Amniotic epithelial cell (primary cell): Measurements from ENCODE around the gene PTPRM.

Experiments used
- DNase-seq: peaks from one replicate; pipeline ENCODE4 v3.0.0-alpha.2; 2010; ENCODE audit warnings: low read depth

The PTPRM gene

DNA sequence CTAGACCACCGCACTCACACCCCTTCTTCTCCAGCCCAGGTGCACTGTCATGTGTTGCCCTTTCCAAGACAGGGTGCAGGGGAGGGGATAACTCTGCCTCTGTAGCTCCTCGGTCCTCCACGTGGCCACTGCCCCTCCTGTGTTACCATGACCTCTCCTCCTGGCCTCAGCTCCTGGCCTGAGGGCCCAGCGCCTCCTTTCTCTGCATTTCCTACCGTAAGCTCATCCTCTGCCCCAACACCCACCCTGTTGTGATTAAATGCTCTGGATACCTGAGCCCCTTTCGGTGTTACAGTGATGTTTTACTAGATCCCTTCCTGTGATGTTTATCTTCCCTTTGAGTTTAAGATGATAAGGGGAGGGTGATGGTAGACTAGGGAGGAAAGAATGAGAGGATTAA is 242.3 kb downstream of the PTPRM start:
- no peak for DNase-seq

DNA sequence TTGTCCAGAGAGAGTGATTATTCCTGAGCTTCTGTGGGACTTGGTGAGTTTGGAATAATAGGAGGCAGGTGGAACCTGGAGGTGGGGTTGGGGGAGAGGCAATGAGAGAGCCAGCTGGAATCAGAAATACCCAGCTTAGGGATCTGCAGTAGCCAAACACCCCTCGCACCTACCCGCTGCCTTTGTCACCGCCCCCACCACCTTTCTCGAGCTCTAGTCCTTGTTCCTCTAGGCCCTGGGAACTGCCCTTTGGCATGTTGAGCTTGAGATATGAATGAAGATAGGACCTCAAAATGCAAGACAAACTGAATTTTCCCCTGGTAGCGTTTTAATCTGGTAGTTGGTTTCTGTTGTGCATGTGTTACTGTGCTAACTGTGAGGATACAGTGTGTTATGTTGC is 242.9 kb downstream of the PTPRM start:
- DNase-seq = no peak

DNA sequence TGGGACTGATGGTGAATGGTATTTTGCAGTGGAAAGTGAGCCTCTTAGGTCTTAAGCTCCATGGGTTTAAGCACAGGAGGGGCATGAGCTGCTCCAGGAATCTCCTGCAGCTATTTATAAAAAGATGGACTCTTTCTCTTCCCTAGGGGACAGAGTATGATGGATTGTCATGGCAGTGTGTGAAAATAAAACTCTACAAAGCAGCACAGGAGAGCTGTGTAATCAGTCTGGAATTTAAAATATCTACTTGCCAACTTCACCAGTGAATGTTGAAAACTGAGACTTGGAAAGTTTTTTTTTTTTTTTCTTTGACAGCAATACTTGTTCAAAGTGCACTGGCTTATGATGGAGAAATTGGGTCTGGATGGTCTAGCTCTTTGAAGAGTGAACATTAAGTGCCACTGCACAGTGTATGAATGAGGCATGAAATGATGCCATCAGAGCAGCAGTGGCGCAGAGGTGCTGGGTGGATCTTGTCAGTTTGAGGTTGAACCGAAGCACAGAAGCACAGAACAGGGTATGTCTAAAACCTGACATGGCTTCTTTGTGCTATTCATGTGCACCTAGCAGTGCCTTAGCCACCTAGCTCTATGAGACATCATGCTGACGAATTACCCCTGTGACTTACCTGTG is 245.4 kb downstream of the PTPRM start:
- DNase-seq = peak; percentile 81

DNA sequence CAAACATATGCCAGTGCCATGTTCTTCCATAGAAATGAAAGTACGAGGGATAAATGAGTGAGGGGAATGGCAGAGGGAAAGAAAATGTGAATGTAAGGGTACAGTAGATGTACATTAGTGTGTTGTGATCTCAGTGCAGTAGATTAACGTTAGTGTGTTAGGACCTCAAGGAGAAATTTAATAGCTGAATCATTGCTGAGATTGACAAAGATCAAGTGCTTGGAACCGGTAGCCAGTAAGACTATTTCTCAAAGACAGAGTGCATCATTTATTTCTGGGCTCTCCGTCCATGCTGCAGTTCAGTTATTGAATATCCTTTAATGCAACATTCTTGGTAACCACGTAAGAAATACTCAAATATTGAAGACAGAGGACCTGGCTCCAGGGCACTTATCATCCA is 246.0 kb downstream of the PTPRM start:
- DNase-seq = no peak

DNA sequence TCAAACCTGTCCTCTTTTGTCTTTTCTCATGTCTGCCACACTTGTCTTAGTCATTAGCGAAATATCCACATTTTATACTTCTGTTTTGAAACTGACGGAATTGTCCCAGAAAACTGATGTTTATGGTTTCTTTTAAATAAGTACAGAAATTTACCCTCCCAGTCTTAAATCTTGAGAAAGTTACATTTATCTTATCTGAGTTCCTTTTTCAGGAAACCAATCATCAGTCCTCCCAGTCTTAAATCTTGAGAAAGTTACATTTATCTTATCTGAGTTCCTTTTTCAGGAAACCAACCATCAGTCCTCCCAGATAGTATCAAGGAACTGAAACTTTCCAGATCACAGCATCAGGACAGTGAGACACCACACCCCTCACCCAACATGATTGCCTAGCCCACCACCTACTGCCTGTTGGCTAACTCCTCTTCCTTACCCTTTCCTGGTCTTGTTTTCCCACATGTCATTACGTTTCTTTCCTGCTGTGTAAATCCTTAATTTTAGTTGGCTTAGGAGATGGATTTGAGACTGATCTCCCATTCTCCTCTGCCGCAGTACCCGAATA is 247.7 kb downstream of the PTPRM start:
- peak; percentile 75 for DNase-seq

DNA sequence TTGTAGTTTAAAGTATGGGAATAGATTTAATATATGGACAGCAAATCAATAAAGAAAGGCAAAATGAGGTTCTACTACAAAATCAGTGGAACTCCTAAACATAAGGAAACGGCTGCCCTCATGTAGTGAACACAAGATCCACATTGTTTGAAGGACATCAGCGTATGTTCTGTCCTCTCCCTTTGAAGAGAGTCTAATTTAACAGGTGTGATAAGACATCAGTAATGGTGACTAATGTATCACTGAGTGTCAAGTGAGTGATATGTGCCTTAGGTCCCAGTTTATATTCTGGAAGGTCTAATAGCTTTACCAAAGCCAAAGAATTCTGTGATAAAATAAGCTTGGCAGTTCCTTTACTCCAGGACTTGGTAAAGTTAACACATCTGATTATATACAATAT is 248.7 kb downstream of the PTPRM start:
- DNase-seq = no peak

DNA sequence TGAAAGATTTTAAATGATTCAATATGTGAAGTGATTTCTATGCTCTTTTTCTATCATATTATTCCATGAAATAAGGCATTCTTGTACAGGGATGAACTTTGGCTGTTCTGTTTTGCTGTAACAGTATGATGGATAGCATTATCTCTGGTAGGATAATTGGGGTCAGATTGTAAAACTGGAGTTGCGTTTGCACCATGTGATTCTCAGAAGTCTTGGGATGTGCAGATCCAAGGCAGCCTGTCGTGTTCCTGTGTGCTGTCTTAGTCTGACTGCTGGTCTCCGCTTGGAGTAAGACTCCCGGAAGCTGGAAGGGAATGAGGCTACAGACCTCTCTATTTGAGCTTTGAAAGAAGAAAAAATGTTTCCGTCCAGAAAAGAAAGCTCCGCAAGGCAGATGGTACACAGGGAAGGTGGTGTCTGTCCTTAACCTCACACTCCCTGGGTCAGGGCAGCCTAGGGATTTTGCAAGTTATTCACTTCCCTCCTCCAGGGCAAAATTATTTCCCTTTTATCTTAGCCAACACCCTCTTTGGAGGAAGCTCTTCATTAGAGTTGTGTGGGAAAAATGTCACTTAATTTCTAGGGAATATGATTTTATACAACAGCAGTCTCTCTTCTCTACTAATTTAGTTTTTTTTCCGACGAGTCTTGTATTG is 250.6 kb downstream of the PTPRM start:
- peak; percentile 50 for DNase-seq

DNA sequence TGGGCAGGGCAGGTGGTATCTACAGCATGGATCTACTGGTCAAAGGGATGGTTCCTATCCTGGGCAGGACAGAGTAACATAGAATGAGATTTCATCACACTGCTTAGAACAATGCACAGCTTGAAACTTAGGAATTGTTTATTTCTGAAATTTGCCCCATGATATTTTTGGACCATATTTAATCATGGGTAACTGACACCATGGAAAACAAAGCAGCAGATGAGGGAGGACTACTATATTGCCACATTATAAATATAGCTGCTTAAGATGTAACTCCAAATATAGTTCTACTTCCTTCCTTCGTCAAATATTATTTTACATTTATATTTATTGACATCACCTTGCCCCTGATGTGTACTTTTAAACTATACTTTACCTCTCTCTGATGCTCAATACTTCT is 254.7 kb downstream of the PTPRM start:
- no peak for DNase-seq

DNA sequence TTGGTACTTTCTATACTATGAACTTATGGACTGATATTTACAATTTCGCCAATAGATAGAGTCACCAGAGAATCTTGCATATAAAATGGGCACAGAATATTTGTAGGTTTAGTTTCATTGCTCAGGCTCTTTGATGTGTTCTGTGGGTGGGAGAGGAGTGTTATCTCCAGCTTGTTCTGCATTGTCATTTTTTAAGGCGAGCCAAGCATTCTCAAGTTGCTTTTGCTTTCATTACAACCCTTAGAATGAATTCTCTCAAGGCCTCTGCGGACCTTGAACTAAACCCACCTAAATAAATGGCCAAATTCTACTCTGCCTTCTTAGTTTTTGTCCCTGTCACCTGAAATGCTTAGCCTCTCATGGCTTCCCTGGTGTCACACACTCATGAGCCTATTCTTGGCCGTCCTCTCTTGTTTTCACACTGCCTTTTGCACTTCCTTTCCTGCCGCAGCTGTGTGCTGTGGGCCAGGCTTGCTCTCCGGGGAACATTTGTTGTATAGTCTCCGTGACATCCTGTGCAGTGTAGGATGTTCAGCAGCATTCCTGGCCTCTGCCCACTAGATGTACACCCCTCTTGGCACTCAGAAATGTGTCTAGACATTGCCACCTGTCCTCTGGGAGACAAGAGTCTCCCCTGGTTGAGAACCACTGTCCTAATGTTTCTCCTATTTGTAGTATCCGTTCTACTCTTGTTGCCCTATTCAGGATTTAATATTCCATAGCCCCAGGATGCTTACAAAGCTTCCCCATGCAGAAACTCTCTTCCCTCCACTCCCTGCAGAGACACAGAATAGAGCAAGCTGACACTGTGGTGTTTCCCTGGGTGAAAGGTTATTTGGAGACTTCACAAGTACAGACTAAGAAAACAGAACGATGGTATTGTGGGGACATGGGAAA is 255.6 kb downstream of the PTPRM start:
- DNase-seq = no peak

DNA sequence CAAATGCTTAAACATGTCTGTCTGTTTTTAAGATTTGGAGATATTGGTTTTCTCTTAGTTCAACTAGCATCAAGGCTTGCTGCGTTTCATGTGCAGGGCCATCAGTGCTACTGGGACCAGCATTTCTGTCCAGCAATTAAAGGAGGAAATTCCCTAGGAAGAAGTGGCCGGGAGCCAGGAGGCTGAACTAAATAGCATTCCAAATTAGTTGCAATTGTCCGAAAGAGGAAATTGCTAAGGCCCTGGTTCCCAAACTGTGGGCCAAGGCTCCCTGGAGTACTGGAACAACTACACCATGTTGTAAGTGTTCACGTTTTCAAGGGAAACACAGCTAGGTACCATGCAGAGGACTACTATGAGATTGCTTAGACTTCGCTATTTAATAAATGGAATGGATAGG is 257.9 kb downstream of the PTPRM start:
- no peak for DNase-seq

DNA sequence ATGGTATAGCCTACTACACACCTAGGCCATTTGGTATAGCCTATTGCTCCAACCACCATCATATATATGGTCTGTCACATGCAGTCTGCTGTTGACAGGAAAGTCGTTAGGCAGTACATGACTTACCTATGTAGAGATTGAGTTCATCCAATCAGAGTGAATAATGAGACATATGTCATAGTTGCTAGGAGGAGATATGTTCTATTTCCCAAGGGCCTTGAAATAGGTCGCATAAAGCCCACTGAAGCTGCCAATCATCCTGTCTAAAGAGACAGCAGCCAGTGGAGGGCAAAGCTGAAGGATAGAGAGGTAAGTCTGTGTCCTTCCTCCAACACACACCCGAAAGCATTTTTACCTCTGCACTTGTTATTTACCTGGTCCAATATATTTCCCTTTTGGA is 263.4 kb downstream of the PTPRM start:
- DNase-seq = peak; percentile 37

DNA sequence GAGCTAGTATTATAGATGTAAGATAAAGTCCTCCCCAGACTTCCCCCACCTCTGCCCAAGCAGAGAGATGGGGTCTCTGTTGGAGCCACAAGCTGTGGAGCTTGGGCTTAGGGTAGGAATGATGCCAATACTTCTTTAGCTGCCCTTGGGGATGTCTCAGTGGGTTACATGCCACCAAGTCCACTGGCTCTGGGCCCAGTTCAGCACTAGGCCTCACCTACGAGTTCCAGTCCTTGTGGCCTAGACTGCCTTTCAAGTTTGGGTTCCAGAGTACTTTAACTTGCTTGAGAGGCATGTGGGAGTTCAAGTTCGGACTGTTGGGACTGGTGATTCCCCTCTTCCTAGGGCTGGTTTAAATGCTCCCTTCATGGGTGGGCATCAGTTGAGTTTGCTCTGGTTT is 272.4 kb downstream of the PTPRM start:
- no peak for DNase-seq

DNA sequence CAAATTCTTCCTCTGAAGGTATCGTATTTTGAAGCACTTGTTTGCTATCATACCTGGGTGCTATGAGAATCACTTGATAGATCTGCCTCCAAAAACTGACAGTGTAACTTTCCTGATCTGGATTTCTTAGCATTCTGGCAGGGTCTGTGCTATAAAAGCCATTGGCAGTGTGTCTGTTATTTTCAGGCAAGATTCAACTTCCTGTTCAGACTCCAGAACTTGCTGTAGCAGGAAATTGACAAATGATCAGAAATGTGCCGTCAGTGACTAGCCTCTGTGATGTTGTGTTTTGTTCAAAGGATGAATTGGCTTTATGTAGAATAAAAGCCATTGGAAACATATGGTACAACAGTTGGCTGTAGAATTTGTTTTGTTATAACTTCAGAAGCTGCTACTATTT is 273.3 kb downstream of the PTPRM start:
- DNase-seq = no peak

DNA sequence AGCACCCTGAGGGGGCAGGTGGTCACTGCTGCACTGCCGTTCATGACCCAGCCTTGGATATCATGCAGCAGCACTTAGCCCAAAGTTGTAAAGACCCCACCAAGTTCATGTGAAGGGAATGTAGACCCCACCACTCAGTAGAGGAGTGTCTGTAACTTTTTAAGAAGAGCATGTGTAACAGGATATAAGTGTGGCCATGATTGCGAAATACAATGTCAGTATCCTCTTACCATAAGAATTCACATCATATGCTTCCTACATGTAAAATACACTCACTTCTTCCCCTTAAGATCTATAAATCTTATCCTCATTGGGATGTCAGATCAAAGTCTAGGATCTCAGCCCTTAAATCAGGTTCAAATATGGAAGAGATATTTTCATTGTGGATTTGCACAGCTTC is 276.9 kb downstream of the PTPRM start:
- no peak for DNase-seq

DNA sequence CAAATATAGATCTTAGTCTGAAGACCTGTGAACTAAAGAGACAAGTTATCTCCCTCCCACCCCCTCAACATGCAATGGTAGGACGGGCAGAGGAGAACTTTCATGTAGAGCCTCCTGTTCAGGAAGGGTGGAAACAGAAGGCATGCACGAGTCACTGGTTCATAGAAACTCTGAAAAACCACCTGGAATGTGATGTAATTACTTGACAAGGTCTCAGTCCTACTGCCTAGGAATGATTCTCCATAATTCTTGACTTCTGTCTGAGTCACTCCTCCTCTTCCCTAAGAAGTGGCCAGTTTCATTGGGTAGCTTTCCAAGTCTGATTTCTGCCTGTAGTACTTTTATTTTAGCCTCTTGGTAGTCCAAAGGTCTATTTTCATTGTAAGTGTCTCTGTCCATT is 277.3 kb downstream of the PTPRM start:
- peak; percentile 18 for DNase-seq

DNA sequence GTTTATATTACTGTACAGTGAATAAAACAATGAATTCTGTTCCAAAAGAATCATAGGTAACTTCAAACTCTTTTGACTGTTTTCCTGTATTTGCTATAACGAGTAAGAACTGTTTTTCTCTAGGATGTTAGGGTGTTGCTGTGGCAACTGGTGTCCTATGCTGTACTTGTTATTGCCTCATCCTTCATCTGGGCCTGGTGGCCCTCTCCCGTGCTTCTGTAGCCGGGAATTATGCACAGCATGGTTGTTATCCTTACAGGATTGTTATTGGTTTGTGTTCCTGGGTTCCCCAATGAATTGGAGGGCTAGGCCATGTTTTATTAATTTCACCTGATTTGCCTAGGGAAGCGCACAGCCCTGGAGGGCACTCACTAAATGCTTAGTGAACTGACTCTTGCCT is 279.2 kb downstream of the PTPRM start:
- DNase-seq = no peak

DNA sequence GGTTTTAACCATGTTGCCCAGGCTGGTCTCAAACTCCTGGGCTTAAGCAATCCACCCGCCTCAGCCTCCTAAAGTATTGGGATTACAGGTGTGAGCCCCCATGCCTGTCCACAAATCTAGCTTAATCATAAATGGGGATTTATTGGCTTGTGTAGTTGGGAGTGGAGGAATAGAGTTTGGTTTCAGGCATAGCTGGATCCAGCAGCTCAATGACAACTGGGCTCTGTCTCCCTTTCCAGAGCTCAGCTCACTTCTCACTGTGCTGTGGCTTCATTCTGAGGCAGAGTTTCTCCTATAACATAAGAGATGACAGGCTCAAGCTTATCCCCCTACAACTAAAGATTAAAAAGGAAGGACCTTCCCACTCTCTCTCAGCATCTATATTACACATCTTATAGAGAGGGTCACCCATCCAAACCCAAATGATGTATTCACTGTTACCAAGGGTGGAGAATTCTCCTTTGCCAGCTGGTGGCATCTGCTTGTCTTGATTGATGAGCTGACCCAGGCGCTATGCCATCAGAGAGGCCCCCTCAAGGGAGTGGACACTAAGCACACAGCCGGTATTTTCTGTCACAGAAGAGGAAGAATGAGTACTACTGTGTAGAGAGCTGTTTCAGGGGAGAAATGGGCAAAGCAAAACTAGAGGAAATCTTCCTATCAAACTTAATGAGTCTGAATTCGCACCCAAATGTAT is 280.4 kb downstream of the PTPRM start:
- DNase-seq = no peak

DNA sequence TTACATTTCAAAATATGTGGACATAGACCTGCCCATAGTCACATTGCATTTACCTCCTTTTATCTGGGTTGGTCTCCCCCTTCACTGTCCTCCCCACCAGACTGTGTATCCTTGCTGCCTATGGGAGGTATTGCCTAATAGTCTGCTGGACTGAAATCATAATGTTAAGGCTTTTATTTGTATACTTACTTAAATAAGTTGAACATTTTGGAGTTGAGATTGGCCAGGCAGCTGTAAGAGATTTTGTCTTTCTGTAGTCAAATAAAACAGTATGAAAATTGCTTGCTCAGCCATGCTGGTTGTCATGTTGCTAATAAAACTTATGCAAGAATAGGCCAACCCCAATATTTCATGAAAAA is 280.9 kb downstream of the PTPRM start:
- no peak for DNase-seq

DNA sequence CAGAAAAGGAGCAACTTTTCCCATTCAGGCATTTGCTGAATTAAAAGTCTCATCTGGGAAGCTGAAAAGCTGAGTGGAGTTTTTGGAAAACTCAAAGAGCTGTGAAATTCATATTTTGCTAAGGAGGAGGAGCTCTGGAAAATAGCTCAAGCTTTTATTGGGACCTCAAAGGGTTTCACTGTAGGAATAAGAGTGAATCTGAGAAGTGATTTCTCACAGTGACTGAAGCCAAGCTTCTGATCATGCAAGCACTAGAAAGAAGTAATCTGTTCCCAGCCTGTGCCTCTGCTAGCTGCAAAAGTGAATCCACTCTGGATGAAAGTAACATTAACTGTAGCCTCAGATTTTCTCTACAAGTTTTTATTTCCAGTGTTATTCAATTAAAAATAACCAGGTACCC is 283.3 kb downstream of the PTPRM start:
- DNase-seq = no peak

DNA sequence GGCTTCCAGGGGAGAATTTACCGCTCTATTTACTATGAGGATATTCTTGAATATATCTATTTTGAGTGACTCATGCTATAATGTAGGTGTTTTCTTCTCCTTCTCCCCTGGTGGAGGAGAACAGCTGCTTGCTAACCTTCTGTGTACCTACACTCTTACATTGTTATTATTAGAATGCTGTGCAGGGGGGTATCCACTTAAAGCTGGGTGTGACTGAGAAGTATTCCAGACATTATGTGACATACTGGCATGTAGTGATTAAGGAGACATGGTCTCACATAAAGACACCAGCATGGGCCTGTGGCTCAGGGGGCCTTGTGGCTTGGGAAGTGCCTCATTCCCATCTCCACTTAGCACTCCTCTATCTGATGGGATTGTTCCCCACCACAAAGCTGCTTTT is 287.9 kb downstream of the PTPRM start:
- DNase-seq = no peak

DNA sequence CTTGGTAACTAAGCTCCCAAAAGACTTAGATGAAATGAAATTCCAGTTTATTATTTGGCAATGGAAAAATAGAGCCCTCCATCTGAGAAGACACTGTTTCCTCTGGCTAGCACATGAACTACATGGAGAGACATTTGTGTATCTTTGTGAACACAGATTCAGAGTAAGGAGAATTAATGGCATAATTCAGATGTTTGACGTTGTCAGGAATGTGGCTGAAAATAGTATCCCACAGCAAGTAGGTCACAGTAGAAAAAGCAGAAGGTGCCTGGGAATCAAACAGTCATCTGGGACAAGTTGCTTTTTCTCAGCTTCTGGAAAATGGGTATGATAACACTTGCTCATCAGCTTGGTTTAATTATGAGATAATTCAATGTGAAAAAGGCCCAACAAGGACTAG is 288.6 kb downstream of the PTPRM start:
- DNase-seq = no peak

DNA sequence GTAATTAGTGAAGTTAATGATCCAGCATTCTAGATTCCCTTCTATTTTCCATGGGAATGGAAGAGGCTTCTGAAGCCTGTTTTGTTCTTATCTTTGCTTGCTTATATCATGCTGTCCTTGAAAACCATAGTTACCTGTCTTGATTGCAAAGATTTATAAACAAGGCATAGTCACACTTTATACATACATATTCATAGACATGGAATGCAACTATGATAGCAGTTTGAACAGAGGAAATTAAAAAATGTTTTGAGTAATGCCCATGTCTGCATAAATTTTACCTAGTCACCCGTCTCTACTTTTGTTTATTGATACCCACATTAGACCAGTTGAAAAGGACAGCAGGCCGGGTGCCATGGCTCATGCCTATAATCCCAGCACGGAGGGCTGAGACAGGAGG is 289.0 kb downstream of the PTPRM start:
- DNase-seq = peak; percentile 58
